HG03432 (cell line): ENCODE results near the gene ZNF337.
"Not testable (repeated sequence)": the region's sequence is repeated elsewhere in the genome, so short reads cannot be mapped to it uniquely, and the experiment has no call there.

Experiments
- ATAC-seq: cut with Tn5 transposase; IDR thresholded peaks from one replicate; pipeline ENCODE4 v1.9.1; 2021; ENCODE audit warnings: mild to moderate bottlenecking, moderate library complexity; ENCODE audit not compliant: unreplicated experiment

Gene ZNF337

GRCh38 chr20:25695532-25696370, 902 bp downstream of the ZNF337 start:
- ATAC-seq, result no peak

- no peak for ATAC-seq
Observed at GRCh38 chr20:25692499-25692898, 4.2 kb downstream of the ZNF337 start.

- ATAC-seq, result no peak
Observed at GRCh38 chr20:25690427-25690826, 6.2 kb downstream of the ZNF337 start.

GRCh38 chr20:25686081-25687067, 10.3 kb downstream of the ZNF337 start:
- peak; percentile 30 for ATAC-seq

- ATAC-seq, result peak; percentile 90
Observed at GRCh38 chr20:25685276-25686080, 11.2 kb downstream of the ZNF337 start.

GRCh38 chr20:25683826-25684225, 12.8 kb downstream of the ZNF337 start:
- ATAC-seq, result not testable (repeated sequence)

- no peak for ATAC-seq
Observed at GRCh38 chr20:25683050-25683449, 13.6 kb downstream of the ZNF337 start.

GRCh38 chr20:25676164-25676809, 20.4 kb downstream of the ZNF337 start:
- ATAC-seq, result no peak

- no peak for ATAC-seq
Observed at GRCh38 chr20:25675161-25675560, 21.5 kb downstream of the ZNF337 start.

GRCh38 chr20:25672659-25673235, 23.9 kb downstream of the ZNF337 start:
- ATAC-seq, result no peak

- no peak for ATAC-seq
Observed at GRCh38 chr20:25669826-25670422, 26.7 kb downstream of the ZNF337 start.

- ATAC-seq, result no peak
Observed at GRCh38 chr20:25668446-25668845, 28.2 kb downstream of the ZNF337 start.

GRCh38 chr20:25659999-25660398, 36.7 kb downstream of the ZNF337 start:
- ATAC-seq, result no peak

GRCh38 chr20:25654487-25654886, 42.2 kb downstream of the ZNF337 start:
- no peak for ATAC-seq

GRCh38 chr20:25652866-25653265, 43.8 kb downstream of the ZNF337 start:
- not testable (repeated sequence) for ATAC-seq

GRCh38 chr20:25644814-25645213, 51.8 kb downstream of the ZNF337 start:
- ATAC-seq, result no peak

GRCh38 chr20:25643716-25644115, 52.9 kb downstream of the ZNF337 start:
- ATAC-seq, result no peak

GRCh38 chr20:25637247-25637646, 59.4 kb downstream of the ZNF337 start:
- no peak for ATAC-seq

- no peak for ATAC-seq
Observed at GRCh38 chr20:25632940-25633790, 63.5 kb downstream of the ZNF337 start.
